RWPE2 (cell line): ENCODE data around the gene CLDN9.
"Not testable (repeated sequence)": the region's sequence is repeated elsewhere in the genome, so short reads cannot be mapped to it uniquely, and the experiment has no call there.

Experiments used
- ATAC-seq: fragments of 200-7000 bp; cut with Tn5 transposase; 3 replicates; pipeline ENCODE4 v1.9.1; 2021; ENCODE audit warnings: low read depth
- DNase-seq: peaks from one replicate; pipeline ENCODE4 v3.0.0-alpha.2; 2020; ENCODE audit warnings: low spot score
- H3K27ac ChIP-seq: fragments of 450-650 bp; 2 replicates; pipeline ENCODE4 v1.5.1; 2017; ENCODE audit warnings: mild to moderate bottlenecking; ENCODE audit not compliant: poor library complexity, severe bottlenecking
- H3K27me3 ChIP-seq: fragments of 250-450 bp; sonication (Bioruptor Pico); 2 replicates; pipeline ENCODE4 v1.5.1; 2021; ENCODE audit warnings: mild to moderate bottlenecking, moderate library complexity; ENCODE audit not compliant: insufficient read depth, poor library complexity, severe bottlenecking
- H3K36me3 ChIP-seq: fragments of 250-450 bp; sonication (Bioruptor Pico); 2 replicates; pipeline ENCODE4 v1.5.1; 2020; ENCODE audit warnings: low read depth, mild to moderate bottlenecking, moderate library complexity
- H3K4me1 ChIP-seq: fragments of 250-450 bp; sonication (Bioruptor Pico); 2 replicates; pipeline ENCODE4 v1.5.1; 2021; ENCODE audit warnings: mild to moderate bottlenecking, moderate library complexity; ENCODE audit not compliant: insufficient read depth, poor library complexity, severe bottlenecking
- H3K4me3 ChIP-seq: fragments of 250-450 bp; sonication (Bioruptor Pico); 2 replicates; pipeline ENCODE4 v1.5.1; 2021; ENCODE audit warnings: mild to moderate bottlenecking, moderate library complexity; ENCODE audit not compliant: severe bottlenecking
- H3K9me3 ChIP-seq: fragments of 250-450 bp; sonication (Bioruptor Pico); 2 replicates; pipeline ENCODE4 v1.5.1; 2021; ENCODE audit warnings: mild to moderate bottlenecking, moderate library complexity; ENCODE audit not compliant: severe bottlenecking
- TF ChIP-seq, protein P1 (sequence below): fragments of 450-650 bp; IDR thresholded peaks from one replicate; pipeline ENCODE4 v1.5.1; 2017; ENCODE audit warnings: mild to moderate bottlenecking, moderate library complexity; ENCODE audit not compliant: poor library complexity, severe bottlenecking

CLDN9 gene

DNA sequence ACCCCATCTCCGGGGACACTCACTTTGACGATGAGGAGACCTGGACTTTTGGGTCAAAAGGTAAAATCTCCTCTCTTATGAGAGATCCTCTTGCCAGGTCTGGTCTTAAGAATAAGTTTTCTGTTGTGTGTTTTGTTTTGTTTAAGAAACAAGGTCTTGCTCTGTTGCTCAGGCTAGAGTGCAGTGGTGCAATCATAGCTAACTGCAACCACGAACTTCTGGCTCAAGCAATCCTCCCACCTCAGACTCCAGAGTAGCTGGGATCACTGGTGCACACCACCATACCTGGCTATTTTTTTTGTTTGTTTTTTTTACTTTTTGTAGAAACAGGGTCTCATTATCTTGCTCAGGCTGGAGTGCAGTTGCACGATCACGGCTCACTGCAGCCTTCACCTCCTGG lies 37.8 kb downstream of the CLDN9 start:
- Histone ChIP-seq H3K4me1 (no peaks in the 10 kb centered on the region), H3K9me3 (no peaks in the 10 kb centered on the region), H3K27ac (no peak overlapping the region), H3K27me3 (peaks cover 30% of the 10 kb centered on the region), H3K36me3 (no peaks in the 10 kb centered on the region), H3K4me3 (no peak overlapping the region)
- DNase-seq = no peak
- TF ChIP-seq, protein P1, sequence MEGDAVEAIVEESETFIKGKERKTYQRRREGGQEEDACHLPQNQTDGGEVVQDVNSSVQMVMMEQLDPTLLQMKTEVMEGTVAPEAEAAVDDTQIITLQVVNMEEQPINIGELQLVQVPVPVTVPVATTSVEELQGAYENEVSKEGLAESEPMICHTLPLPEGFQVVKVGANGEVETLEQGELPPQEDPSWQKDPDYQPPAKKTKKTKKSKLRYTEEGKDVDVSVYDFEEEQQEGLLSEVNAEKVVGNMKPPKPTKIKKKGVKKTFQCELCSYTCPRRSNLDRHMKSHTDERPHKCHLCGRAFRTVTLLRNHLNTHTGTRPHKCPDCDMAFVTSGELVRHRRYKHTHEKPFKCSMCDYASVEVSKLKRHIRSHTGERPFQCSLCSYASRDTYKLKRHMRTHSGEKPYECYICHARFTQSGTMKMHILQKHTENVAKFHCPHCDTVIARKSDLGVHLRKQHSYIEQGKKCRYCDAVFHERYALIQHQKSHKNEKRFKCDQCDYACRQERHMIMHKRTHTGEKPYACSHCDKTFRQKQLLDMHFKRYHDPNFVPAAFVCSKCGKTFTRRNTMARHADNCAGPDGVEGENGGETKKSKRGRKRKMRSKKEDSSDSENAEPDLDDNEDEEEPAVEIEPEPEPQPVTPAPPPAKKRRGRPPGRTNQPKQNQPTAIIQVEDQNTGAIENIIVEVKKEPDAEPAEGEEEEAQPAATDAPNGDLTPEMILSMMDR = no peak
- ATAC-seq = no peak

DNA sequence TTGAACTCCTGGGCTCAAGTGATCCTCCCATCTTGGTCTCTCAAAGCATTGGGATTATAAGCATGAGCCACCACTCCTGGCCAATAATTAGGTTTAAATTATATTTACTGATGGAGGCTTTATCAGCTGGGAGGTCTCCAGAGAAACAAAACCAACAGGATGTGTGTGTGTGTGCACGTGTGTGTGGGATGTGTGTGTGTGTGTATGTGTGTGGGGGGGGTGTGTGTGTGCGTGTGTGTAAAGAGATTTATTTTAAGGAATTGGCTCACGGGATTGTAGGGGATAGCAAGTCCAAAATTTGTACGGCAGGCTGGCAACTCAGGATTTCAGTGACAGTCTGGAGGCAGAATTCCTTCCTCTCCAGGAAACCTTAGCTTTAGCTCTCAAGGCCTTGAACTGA lies 38.3 kb downstream of the CLDN9 start:
- Histone ChIP-seq H3K36me3 (no peaks in the 10 kb centered on the region), H3K27ac (no peak overlapping the region), H3K27me3 (peaks cover 26% of the 10 kb centered on the region), H3K4me1 (no peaks in the 10 kb centered on the region), H3K9me3 (no peaks in the 10 kb centered on the region), H3K4me3 (no peak overlapping the region)
- DNase-seq (no peak), ATAC-seq (no peak)
- TF ChIP-seq, protein P1 = no peak

DNA sequence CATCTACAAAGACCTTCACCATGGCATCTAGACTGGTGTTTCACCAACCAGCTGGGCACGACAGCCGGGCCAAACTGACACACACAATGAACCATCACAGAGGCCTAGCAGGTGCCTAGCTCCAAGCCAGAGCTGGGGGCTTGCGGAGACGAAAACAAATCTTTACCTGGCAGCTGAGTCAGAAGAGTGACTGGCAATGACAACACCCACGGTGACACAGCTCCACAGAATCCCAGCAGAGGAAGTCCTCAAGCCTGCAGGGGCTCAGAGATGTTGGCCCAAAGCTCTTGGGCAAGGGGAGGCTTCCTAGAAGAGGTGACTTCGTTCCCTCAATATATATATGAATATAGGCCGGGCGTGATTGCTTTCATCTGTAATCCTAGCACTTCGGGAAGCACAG lies 38.8 kb downstream of the CLDN9 start:
- peaks cover 24% of the 10 kb centered on the region for H3K27me3 ChIP-seq
- no peak overlapping the region for H3K4me3 ChIP-seq
- ATAC-seq (no peak), DNase-seq (no peak)
- TF ChIP-seq, protein P1 = no peak
- no peaks in the 10 kb centered on the region for H3K9me3 ChIP-seq
- H3K36me3 ChIP-seq = no peaks in the 10 kb centered on the region
- no peaks in the 10 kb centered on the region for H3K4me1 ChIP-seq
- H3K27ac ChIP-seq = no peak overlapping the region

DNA sequence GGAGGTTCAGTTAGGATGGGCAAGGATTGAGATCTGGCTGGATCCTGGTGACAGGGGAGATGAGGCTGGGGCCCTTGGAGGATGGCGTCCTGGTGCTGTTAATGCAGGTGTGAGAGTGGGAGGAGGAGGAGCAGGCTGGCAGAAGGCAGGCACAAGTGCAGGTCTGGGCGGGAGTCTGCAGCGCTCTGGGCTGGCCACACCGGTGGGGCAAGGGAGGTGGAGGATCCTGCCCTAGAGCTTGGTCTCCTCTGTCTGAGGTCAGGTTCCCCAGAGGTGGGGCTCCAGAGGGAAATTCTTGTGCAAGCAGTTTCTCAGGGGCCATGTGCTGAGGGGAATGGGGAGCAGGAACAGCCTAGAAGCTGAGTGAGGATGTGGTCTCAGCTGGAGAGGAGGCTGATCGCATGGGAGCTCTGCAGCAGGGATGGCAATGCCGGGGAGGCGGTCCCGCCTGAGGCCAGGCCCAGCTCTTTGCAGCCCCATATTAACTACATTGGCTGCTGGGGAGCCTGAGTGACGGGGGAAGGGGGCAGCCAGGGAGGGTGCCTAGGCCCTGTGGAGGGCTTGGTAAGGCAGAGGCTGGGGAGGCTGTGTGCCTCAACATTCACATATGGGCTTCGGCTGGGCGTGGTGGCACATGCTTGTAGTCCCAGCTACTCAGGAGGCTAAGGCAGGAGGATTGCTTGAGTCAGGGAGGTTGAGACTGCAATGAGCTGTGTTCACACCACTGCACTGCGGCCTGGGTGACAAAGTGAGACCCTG lies 40.0 kb downstream of the CLDN9 start:
- ATAC-seq, H3K4me3 ChIP-seq, H3K9me3 ChIP-seq, DNase-seq, H3K4me1 ChIP-seq, H3K36me3 ChIP-seq, H3K27ac ChIP-seq: not testable (repeated sequence)
- H3K27me3 ChIP-seq = peaks cover 14% of the 10 kb centered on the region

DNA sequence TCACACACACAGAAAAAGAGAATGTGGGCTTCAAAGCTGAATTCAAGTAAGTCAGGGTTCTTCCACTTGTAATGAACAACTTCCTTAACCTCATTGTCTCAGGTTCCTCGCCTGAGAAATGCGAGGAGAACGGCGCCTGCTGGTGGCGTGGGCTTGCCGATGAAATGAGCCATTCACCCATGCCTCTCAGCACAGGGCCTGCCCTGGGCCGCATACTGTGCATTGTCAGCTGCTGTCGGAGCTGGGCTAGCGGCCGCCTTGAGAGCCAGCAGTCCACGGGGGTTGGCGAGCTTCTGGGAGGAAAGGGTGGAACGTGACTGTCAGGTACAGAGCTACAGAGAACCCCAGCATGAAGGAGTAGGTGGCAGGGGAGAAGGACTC lies 40.6 kb downstream of the CLDN9 start:
- not testable (repeated sequence) for DNase-seq, ATAC-seq, H3K27ac ChIP-seq, H3K27me3 ChIP-seq, H3K4me1 ChIP-seq, H3K9me3 ChIP-seq, H3K36me3 ChIP-seq, H3K4me3 ChIP-seq
